ENCODE data around the gene DTNBP1. TPM values are rescaled to one million over a fixed set of nuclear protein-coding genes. Genes with fewer than 3 reads are reported as not detected.

Gene DTNBP1
- total RNA-seq, 2 experiments from 2014 or later, result 18.3 to 19.3 TPM

- H3K27ac Mint-ChIP-seq, result no peak overlapping the region
- peaks cover 14% of the 10 kb centered on the region for H3K36me3 Mint-ChIP-seq
- POLR2A ChIA-PET, result no interaction called here
- H3K27me3 Mint-ChIP-seq, result no peaks in the 10 kb centered on the region
- no peak overlapping the region for H3K4me3 Mint-ChIP-seq
- peaks cover 9% of the 10 kb centered on the region for H3K4me1 Mint-ChIP-seq
- no peaks in the 10 kb centered on the region for H3K9me3 Mint-ChIP-seq
- ATAC-seq (ENCODE audit: low read depth), result no peak
- DNase-seq, result no peak
These were observed 188.6 kb downstream of the DTNBP1 start for GRCh38 chr6:15474196-15474595.

DNA sequence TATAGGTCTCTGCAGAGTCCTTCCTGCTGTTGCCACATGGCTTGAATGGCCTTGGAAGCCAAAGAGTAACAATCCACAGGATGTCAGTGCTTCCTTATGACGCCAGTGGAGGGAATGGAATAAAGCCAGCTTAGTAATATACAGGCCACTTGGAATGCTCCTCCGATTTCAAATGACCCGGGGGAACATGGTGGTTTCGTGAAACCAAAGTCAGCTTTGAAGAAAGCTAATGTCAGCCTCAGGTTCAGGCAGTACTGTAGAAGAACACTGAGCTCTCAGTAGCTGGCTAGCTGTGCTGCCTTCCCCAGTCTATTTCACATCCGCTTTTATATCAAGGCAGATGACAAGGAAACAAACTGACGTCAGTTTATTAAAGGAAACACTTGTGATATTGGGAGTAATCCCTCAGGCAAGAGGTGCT, 189.1 kb downstream of the DTNBP1 start:
- POLR2A ChIA-PET, result no interaction called here
- Mint-ChIP-seq H3K4me1 (peaks cover 6% of the 10 kb centered on the region), H3K4me3 (no peak overlapping the region), H3K27me3 (no peaks in the 10 kb centered on the region), H3K9me3 (no peaks in the 10 kb centered on the region), H3K27ac (no peak overlapping the region), H3K36me3 (peaks cover 15% of the 10 kb centered on the region)
- DNase-seq, result no peak
- no peak for ATAC-seq (ENCODE audit: low read depth)

- H3K36me3 Mint-ChIP-seq, result peaks cover 21% of the 10 kb centered on the region
- POLR2A ChIA-PET, result no interaction called here
- no peak overlapping the region for H3K4me3 Mint-ChIP-seq
- H3K27me3 Mint-ChIP-seq, result no peaks in the 10 kb centered on the region
- ATAC-seq (ENCODE audit: low read depth) (no peak), DNase-seq (no peak)
- H3K27ac Mint-ChIP-seq, result no peak overlapping the region
- peaks cover 6% of the 10 kb centered on the region for H3K4me1 Mint-ChIP-seq
- H3K9me3 Mint-ChIP-seq, result no peaks in the 10 kb centered on the region
These were observed 189.7 kb downstream of the DTNBP1 start for GRCh38 chr6:15473174-15473573.
